SU-DHL-6 (cell line): Measurements from ENCODE around the gene CKAP2L.

Experiments used
- EZH2phosphoT487 ChIP-seq: fragments of 200-600 bp; sonication (generic), shearing (Covaris generic); conservative IDR thresholded peaks from 2 replicates; pipeline ENCODE4 v1.6.1; 2018; ENCODE audit warnings: mild to moderate bottlenecking, antibody characterized with exemption, low read length, moderate library complexity, mixed read lengths
- TF ChIP-seq, protein P1 (sequence below): fragments of 200-600 bp; sonication (generic); IDR thresholded peaks from one replicate; pipeline ENCODE4 v1.5.1; 2017; ENCODE audit warnings: antibody characterized with exemption, mild to moderate bottlenecking, low read length, moderate library complexity; ENCODE audit not compliant: insufficient read depth, poor library complexity, severe bottlenecking

DNA sequence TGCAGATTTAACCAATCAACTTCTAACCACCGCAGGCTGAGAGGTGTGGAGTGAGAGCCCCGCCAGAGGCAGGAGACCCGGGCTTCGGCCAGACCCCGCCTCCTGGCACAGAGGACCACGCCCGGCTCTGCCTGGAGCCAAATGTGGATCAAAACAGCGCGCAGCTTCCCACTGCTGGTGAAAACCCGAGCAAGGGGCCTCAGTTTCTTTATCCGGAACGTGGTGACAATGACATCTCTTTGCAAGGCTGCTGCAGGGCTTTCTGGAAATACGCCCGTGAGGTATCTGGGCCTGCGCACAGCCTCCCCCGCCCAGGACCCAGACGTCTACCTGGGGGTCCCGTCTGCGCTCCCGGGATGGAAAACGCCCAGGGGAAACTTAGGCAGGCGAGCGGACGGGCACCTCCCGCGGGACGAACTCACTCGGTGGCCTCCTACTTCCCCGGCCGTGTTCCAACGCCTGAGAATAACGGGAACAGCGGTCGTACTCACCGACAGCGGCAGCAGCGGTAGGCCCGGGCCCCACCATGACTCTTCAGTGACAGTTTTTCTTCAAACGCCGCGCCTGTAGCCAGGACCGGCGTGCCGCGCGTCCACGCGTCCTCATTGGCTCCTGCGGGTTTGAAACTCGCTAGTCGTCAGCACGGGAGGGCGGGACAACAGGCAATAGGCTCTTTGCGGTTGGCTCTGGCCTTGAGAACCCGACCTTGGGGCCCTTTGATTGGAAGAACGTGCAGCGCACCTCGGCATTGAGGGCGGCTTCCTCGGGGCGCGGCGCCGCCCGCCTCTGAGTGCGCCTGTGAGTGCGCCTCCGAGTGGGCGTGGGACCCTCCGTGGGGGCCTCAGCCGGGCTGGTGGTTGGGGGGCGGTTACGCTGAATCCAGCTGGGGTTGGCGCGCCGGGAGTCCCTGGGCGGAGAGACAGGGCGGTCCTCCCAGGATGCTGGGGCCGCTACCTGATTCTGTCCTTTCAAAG is at the start of gene CKAP2L:
- TF ChIP-seq EZH2phosphoT487, result no peak
- TF ChIP-seq, protein P1, sequence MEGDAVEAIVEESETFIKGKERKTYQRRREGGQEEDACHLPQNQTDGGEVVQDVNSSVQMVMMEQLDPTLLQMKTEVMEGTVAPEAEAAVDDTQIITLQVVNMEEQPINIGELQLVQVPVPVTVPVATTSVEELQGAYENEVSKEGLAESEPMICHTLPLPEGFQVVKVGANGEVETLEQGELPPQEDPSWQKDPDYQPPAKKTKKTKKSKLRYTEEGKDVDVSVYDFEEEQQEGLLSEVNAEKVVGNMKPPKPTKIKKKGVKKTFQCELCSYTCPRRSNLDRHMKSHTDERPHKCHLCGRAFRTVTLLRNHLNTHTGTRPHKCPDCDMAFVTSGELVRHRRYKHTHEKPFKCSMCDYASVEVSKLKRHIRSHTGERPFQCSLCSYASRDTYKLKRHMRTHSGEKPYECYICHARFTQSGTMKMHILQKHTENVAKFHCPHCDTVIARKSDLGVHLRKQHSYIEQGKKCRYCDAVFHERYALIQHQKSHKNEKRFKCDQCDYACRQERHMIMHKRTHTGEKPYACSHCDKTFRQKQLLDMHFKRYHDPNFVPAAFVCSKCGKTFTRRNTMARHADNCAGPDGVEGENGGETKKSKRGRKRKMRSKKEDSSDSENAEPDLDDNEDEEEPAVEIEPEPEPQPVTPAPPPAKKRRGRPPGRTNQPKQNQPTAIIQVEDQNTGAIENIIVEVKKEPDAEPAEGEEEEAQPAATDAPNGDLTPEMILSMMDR, result no peak
